HepG2 (cell line): ENCODE results near the gene PROS1. TPM values are rescaled to one million over a fixed set of nuclear protein-coding genes. Genes with fewer than 3 reads are reported as not detected.

ENCODE experiments used
- AHR ChIP-seq: IDR thresholded peaks from 2 replicates; pipeline ENCODE4 v1.6.1; 2018; ENCODE audit warnings: missing genetic modification reagents, missing compliant biosample characterization
- ARNTL ChIP-seq: sonication (generic); formaldehyde crosslinking; IDR thresholded peaks from 2 replicates; pipeline ENCODE4 v1.4.0; 2020; ENCODE audit warnings: mild to moderate bottlenecking, missing genetic modification reagents
- CCAR2 ChIP-seq: fragments of 200-400 bp; formaldehyde crosslinking; optimal IDR thresholded peaks from 2 replicates; pipeline ENCODE3; 2018; ENCODE audit warnings: low read depth, mild to moderate bottlenecking, low read length, moderate library complexity
- CERS6 ChIP-seq: sonication (generic); formaldehyde crosslinking; IDR thresholded peaks from 2 replicates; pipeline ENCODE4 v1.5.0; 2020; ENCODE audit warnings: missing genetic modification reagents
- CHCHD3 ChIP-seq: sonication (generic); formaldehyde crosslinking; IDR thresholded peaks from 2 replicates; pipeline ENCODE4 v1.8.0; 2022; ENCODE audit warnings: mild to moderate bottlenecking, missing genetic modification reagents, moderate library complexity
- FOXO1 ChIP-seq: sonication (generic); formaldehyde crosslinking; IDR thresholded peaks from 2 replicates; pipeline ENCODE4 v1.4.0; 2020; ENCODE audit warnings: missing genetic modification reagents
- GTF3A ChIP-seq: sonication (generic); formaldehyde crosslinking; conservative IDR thresholded peaks from 2 replicates; pipeline ENCODE4 v1.4.0; 2020; ENCODE audit warnings: mild to moderate bottlenecking, missing genetic modification reagents
- JUN ChIP-seq: sonication (generic); formaldehyde crosslinking; IDR thresholded peaks from 2 replicates; pipeline ENCODE4 v1.4.0; 2020; ENCODE audit warnings: mild to moderate bottlenecking, missing genetic modification reagents
- KMT2B ChIP-seq: IDR thresholded peaks from 2 replicates; pipeline ENCODE4 v1.6.1; 2016; ENCODE audit warnings: missing genetic modification reagents, missing compliant biosample characterization
- MIXL1 ChIP-seq: IDR thresholded peaks from 2 replicates; pipeline ENCODE4 v1.6.1; 2016
- NFE2L1 ChIP-seq: sonication (generic); formaldehyde crosslinking; IDR thresholded peaks from 2 replicates; pipeline ENCODE4 v1.4.0; 2020; ENCODE audit warnings: missing genetic modification reagents, mild to moderate bottlenecking, borderline replicate concordance
- NFKB2 ChIP-seq: sonication (generic); formaldehyde crosslinking; IDR thresholded peaks from 2 replicates; pipeline ENCODE4 v1.4.0; 2020; ENCODE audit warnings: missing genetic modification reagents, borderline replicate concordance
- ZMAT3 ChIP-seq: sonication (generic); formaldehyde crosslinking; conservative IDR thresholded peaks from 2 replicates; pipeline ENCODE4 v1.7.0; 2021; ENCODE audit warnings: missing genetic modification reagents
- ZNF260 ChIP-seq: sonication (generic); formaldehyde crosslinking; IDR thresholded peaks from 2 replicates; pipeline ENCODE4 v1.4.0; 2020; ENCODE audit warnings: missing genetic modification reagents, low read depth, mild to moderate bottlenecking, borderline replicate concordance
- ZNF326 ChIP-seq: sonication (generic); formaldehyde crosslinking; IDR thresholded peaks from 2 replicates; pipeline ENCODE4 v1.4.0; 2020; ENCODE audit warnings: missing genetic modification reagents, borderline replicate concordance
- ZNF510 ChIP-seq: sonication (generic); formaldehyde crosslinking; IDR thresholded peaks from 2 replicates; pipeline ENCODE4 v1.4.0; 2020; ENCODE audit warnings: low read depth, mild to moderate bottlenecking, missing genetic modification reagents
- ZNF614 ChIP-seq: IDR thresholded peaks from 2 replicates; pipeline ENCODE4 v1.6.1; 2018; ENCODE audit warnings: missing biosample characterization, missing genetic modification reagents, inconsistent platforms, borderline replicate concordance
- ZNF713 ChIP-seq: sonication (generic); formaldehyde crosslinking; IDR thresholded peaks from 2 replicates; pipeline ENCODE4 v1.4.0; 2020; ENCODE audit warnings: mild to moderate bottlenecking, missing genetic modification reagents
- ZNF839 ChIP-seq: sonication (generic); formaldehyde crosslinking; IDR thresholded peaks from 2 replicates; pipeline ENCODE4 v1.4.0; 2020; ENCODE audit warnings: missing genetic modification reagents, mild to moderate bottlenecking, borderline replicate concordance
- ZSCAN12 ChIP-seq: sonication (generic); formaldehyde crosslinking; IDR thresholded peaks from 2 replicates; pipeline ENCODE4 v1.9.0; 2021; ENCODE audit warnings: mild to moderate bottlenecking, missing genetic modification reagents
- ZXDC ChIP-seq: sonication (generic); formaldehyde crosslinking; IDR thresholded peaks from 2 replicates; pipeline ENCODE4 v1.5.0; 2020; ENCODE audit warnings: mild to moderate bottlenecking, missing genetic modification reagents
- polyA plus RNA-seq, 8 experiments: library from polyadenylated mRNA; depleted of rRNA in 3 of 8; stranded (reverse) in 7 of 8; unstranded in 1 of 8; fragments of >200 nt; fragmentation: Illumina TruSeq in 4 of 8; extraction: Trizol in 4 of 8; gene quantifications; 2 replicates each; pipeline versions ENCODE4 v1.2.1 to v1.2.3, GENCODE V29; 2011 to 2016; ENCODE audit warnings: low read depth in 4 of 8, missing spikeins in 1 of 8, mixed read lengths in 1 of 8; ENCODE audit not compliant: insufficient read depth in 1 of 8
- total RNA-seq, 5 experiments: library from RNA; depleted of rRNA; stranded (reverse); fragments of >200 nt; fragmentation: Illumina TruSeq; extraction: Trizol; gene quantifications; 2 replicates each; pipeline ENCODE4 v1.2.3, GENCODE V29; 2016; ENCODE audit warnings: low read depth in 1 of 5
- TF ChIP-seq, protein P1 (sequence below): sonication (generic); formaldehyde crosslinking; IDR thresholded peaks from 2 replicates; pipeline ENCODE4 v1.5.0; 2020; ENCODE audit warnings: missing genetic modification reagents, mild to moderate bottlenecking, borderline replicate concordance
- TF ChIP-seq, protein P2 (sequence below): sonication (generic); formaldehyde crosslinking; IDR thresholded peaks from 2 replicates; pipeline ENCODE4 v1.8.0; 2022; ENCODE audit warnings: mild to moderate bottlenecking, missing genetic modification reagents, moderate library complexity

PROS1 gene
- total and polyA plus RNA-seq, 2 of the 13 experiments (the other 11 are each of a cell fraction or from before 2014, with no cell fraction given): 63.8 to 76.8 TPM

DNA sequence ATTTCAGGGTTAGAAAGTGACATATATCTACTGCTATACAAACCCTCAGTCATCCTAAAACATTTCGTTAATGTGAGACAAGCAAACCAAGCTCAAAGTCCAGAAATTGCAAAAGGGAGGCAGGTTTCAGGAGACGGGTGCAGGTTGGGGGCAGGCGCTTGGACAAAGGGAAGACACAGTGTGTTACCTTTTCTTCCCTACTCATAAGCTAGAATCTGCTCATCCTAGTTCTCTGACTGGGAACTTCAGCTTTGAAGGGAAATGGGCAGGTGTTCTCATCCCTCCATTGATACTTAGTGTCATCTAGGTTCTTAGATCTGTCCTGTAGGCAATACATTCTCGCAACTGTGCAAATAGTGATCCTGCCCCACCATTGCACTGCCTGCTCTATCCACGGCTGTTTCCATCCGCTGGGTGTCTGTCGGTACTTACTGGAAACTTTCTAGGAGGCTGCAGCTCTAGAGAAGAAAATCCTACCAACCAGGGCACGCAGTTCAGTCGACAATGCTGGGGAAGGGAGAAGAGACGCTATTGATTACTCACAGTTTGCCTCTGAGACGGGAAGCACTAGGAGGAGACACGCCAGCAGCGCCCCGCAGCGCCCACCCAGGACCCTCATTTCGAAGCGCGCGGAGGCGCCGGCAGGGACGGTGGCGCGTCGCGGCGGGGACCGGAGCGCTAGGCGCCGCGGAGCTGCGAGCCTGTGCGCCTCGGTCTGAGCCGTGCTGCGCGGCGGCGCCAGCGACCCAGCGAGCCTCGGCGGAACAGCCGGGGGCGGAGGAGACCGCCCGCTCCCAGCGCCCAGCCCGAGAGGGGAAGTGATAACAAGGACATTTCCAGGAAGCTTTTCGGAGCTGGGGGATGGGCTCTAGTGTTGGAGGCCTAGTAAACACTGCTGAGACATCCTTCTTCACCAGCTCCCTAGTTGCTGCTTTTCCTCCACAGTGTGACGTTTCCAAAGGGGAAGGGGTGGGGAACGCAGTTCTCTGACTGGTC, at the start of gene PROS1 (continued):
- no peak for TF ChIP-seq ZXDC (CRISPR knock-in tag)
- TF ChIP-seq ZNF839: no peak
- no peak for TF ChIP-seq CERS6 (CRISPR knock-in tag)
- no peak; the same call in 1 of the 2 replicates for TF ChIP-seq AHR (CRISPR knock-in tag)
- 0 out of 2 replicates have a peak, but pooled peaks have one; percentile 32 for TF ChIP-seq MIXL1
- TF ChIP-seq ZNF713: no peak
- no peak for TF ChIP-seq JUN (CRISPR knock-in tag)
- TF ChIP-seq, protein P1, sequence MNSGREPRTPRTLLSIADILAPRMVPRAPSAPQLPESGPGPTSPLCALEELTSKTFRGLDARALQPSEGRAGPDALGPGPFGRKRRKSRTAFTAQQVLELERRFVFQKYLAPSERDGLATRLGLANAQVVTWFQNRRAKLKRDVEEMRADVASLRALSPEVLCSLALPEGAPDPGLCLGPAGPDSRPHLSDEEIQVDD (CRISPR knock-in tag): no peak
- peak; percentile 70; the same call in 1 of the 2 replicates for TF ChIP-seq ZSCAN12 (CRISPR knock-in tag)
- TF ChIP-seq ZMAT3 (CRISPR knock-in tag): no peak
- TF ChIP-seq GTF3A (CRISPR knock-in tag): no peak
- TF ChIP-seq NFE2L1: no peak
- no peak for TF ChIP-seq ZNF614 (CRISPR knock-in tag)
- TF ChIP-seq, protein P2, sequence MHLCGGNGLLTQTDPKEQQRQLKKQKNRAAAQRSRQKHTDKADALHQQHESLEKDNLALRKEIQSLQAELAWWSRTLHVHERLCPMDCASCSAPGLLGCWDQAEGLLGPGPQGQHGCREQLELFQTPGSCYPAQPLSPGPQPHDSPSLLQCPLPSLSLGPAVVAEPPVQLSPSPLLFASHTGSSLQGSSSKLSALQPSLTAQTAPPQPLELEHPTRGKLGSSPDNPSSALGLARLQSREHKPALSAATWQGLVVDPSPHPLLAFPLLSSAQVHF: peak; percentile 22; the same call in 1 of the 2 replicates
- TF ChIP-seq ZNF510 (CRISPR knock-in tag): no peak
- TF ChIP-seq ZNF260: no peak
- TF ChIP-seq CHCHD3 (CRISPR knock-in tag): no peak
- no peak for TF ChIP-seq ZNF326 (CRISPR knock-in tag)
- TF ChIP-seq CCAR2: peak; percentile 61
- peak; percentile 59; the same call in 1 of the 2 replicates for TF ChIP-seq FOXO1 (CRISPR knock-in tag)
- TF ChIP-seq NFKB2 (CRISPR knock-in tag): peak; percentile 51; the same call in 1 of the 2 replicates
- TF ChIP-seq ARNTL: no peak
- peak; percentile 54 for TF ChIP-seq KMT2B (CRISPR knock-in tag)
